ENCODE measurements around the gene AFG3L2. TPM values are rescaled to one million over a fixed set of nuclear protein-coding genes. Genes with fewer than 3 reads are reported as not detected.

The AFG3L2 gene
- total RNA-seq, 1 experiment from 2014 or later: 73.5 TPM

DNA sequence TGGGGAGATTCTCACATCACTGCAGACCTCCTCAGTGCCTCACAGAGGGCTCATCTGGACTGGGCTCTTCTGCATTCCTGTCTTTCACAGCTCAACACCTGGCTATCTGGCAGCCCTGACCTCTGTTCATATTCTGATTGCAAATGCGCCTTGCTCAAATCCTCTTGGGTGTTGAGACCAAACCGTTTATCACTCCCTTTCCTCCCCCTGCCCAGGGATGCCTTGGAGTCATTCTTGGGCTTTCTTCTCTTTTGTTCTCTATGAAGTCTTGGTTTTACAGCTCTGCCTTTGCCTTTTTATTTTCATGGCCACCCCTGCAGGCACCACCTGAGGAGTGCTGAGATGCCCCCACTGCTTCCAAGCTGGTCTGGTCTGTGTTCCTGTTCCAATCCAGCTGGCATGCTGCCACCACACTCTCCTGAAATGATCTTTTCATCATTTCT lies 42.6 kb downstream of the AFG3L2 start:
- WGBS (ENCODE audit: extremely low coverage, insufficient read length, low lambda C conversion rate): no CpG with 5 or more reads among the region's 2 CpGs
- no peak overlapping the region for H2BK5ac ChIP-seq (ENCODE audit: insufficient read length, low read length)
- TF ChIP-seq, protein P1, sequence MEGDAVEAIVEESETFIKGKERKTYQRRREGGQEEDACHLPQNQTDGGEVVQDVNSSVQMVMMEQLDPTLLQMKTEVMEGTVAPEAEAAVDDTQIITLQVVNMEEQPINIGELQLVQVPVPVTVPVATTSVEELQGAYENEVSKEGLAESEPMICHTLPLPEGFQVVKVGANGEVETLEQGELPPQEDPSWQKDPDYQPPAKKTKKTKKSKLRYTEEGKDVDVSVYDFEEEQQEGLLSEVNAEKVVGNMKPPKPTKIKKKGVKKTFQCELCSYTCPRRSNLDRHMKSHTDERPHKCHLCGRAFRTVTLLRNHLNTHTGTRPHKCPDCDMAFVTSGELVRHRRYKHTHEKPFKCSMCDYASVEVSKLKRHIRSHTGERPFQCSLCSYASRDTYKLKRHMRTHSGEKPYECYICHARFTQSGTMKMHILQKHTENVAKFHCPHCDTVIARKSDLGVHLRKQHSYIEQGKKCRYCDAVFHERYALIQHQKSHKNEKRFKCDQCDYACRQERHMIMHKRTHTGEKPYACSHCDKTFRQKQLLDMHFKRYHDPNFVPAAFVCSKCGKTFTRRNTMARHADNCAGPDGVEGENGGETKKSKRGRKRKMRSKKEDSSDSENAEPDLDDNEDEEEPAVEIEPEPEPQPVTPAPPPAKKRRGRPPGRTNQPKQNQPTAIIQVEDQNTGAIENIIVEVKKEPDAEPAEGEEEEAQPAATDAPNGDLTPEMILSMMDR (conservative IDR thresholded peaks at IDR 0.05): no peak
- no peak overlapping the region for H3K23ac ChIP-seq (ENCODE audit: insufficient read length, low read depth, low read length)
- no peak overlapping the region for H4K5ac ChIP-seq (ENCODE audit: insufficient read length, low read depth, low read length)
- no peaks in the 10 kb centered on the region for H3K9me3 ChIP-seq (ENCODE audit: control insufficient read depth, low read depth, low read length)
- no peaks in the 10 kb centered on the region for H4K20me1 ChIP-seq (ENCODE audit: control insufficient read depth, insufficient read depth, insufficient read length)
- H3K56ac ChIP-seq (ENCODE audit: insufficient read length, low read depth, low read length): no peak overlapping the region
- Mint-ChIP-seq H3K27me3 (ENCODE audit: low read depth) (no peaks in the 10 kb centered on the region), H3K36me3 (ENCODE audit: insufficient read depth in 1 of 3, low read depth in 3 of 3) (peaks cover 14 to 22% (median 17%) of the 10 kb centered on the region in 3 experiments), H3K4me1 (peaks cover 50 to 57% of the 10 kb centered on the region in 2 experiments), H3K4me3 (peak overlapping the region; percentile 34 to 71), H3K9me3 (peaks cover 0 to 5% of the 10 kb centered on the region in 2 experiments; a peak in 2 of 5 replicates), H3K27ac (peak overlapping the region; percentile 93 to 99 (median 94))
- no peak overlapping the region for H3K9ac ChIP-seq (ENCODE audit: extremely low read depth, insufficient read length, low read length)
- H4K91ac ChIP-seq (ENCODE audit: insufficient read length, low read depth, low read length): no peak overlapping the region
- H3K18ac ChIP-seq (ENCODE audit: insufficient read length, low read depth, low read length): no peak overlapping the region
- H2AFZ ChIP-seq (ENCODE audit: low read length): no peak overlapping the region
- H2AK5ac ChIP-seq (ENCODE audit: insufficient read length, low read length): no peak overlapping the region
- H3K23me2 ChIP-seq (ENCODE audit: insufficient read length, low read depth, low read length, poor library complexity, severe bottlenecking): no peaks in the 10 kb centered on the region
- peaks cover 33% of the 10 kb centered on the region; the same call in 1 of the 2 replicates for H3K4me1 ChIP-seq (ENCODE audit: insufficient read depth, low read length)
- no peaks in the 10 kb centered on the region for H3K79me1 ChIP-seq (ENCODE audit: insufficient read depth, low read depth, low read length, poor library complexity, severe bottlenecking)
- H2BK20ac ChIP-seq (ENCODE audit: low read depth, low read length, poor library complexity, severe bottlenecking): no peak overlapping the region
- no peak overlapping the region for H3K14ac ChIP-seq (ENCODE audit: insufficient read depth, low read length)
- H4K8ac ChIP-seq (replicated peaks; ENCODE audit: insufficient read length, low read depth, low read length): no peak overlapping the region
- no peak overlapping the region for H3T11ph ChIP-seq (ENCODE audit: low read length)
- DNase-seq: peak; percentile 52
- peak overlapping the region; percentile 0 for H3K27ac ChIP-seq (ENCODE audit: insufficient read length, low read depth, low read length)
- H2BK15ac ChIP-seq (ENCODE audit: low read depth, low read length): no peak overlapping the region
- H2BK120ac ChIP-seq (ENCODE audit: low read depth, low read length, poor library complexity, severe bottlenecking): no peak overlapping the region
- no peak overlapping the region for H2BK12ac ChIP-seq (ENCODE audit: insufficient read length, low read depth, low read length)
- H3K27me3 ChIP-seq (ENCODE audit: insufficient read depth, low read length): no peaks in the 10 kb centered on the region
- peak overlapping the region; percentile 12 for H3K4me2 ChIP-seq (ENCODE audit: insufficient read depth, insufficient read length, low read length)
- H3K79me2 ChIP-seq (ENCODE audit: insufficient read depth, low read length): no peaks in the 10 kb centered on the region
- H3K4ac ChIP-seq (ENCODE audit: low read depth, low read length): no peak overlapping the region
